H9 (cell line): ENCODE results near the gene RAB11FIP4. TPM values are rescaled to one million over a fixed set of nuclear protein-coding genes. Genes with fewer than 3 reads are reported as not detected.

Experiments used
- DNase-seq: peaks from one replicate; pipeline ENCODE4 v3.0.0-alpha.2; 2017
- H2AFZ ChIP-seq: one replicate; pipeline ENCODE4 v1.6.1; 2013; ENCODE audit warnings: mild to moderate bottlenecking, low read length, control low read depth, moderate library complexity
- H2AK5ac ChIP-seq: 2 replicates; pipeline ENCODE4 v1.6.1; 2013; ENCODE audit warnings: low read length, control low read depth, mixed read lengths; ENCODE audit not compliant: insufficient read length
- H2BK120ac ChIP-seq: one replicate; pipeline ENCODE4 v1.6.1; 2013; ENCODE audit warnings: low read depth, mild to moderate bottlenecking, low read length, control low read depth, inconsistent platforms; ENCODE audit not compliant: poor library complexity, severe bottlenecking
- H2BK12ac ChIP-seq: 2 replicates; pipeline ENCODE4 v1.6.1; 2013; ENCODE audit warnings: low read length, control low read depth, mixed read lengths, low read depth; ENCODE audit not compliant: insufficient read length
- H2BK15ac ChIP-seq: 2 replicates; pipeline ENCODE4 v1.6.1; 2013; ENCODE audit warnings: low read depth, low read length, control low read depth
- H2BK20ac ChIP-seq: one replicate; pipeline ENCODE4 v1.6.1; 2013; ENCODE audit warnings: low read depth, mild to moderate bottlenecking, low read length, control low read depth, inconsistent platforms; ENCODE audit not compliant: poor library complexity, severe bottlenecking
- H2BK5ac ChIP-seq: 2 replicates; pipeline ENCODE4 v1.6.1; 2013; ENCODE audit warnings: low read length, control low read depth, mixed read lengths; ENCODE audit not compliant: insufficient read length
- H3K14ac ChIP-seq: 2 replicates; pipeline ENCODE4 v1.6.1; 2013; ENCODE audit warnings: low read length, control low read depth; ENCODE audit not compliant: insufficient read depth
- H3K18ac ChIP-seq: 2 replicates; pipeline ENCODE4 v1.6.1; 2013; ENCODE audit warnings: low read depth, mild to moderate bottlenecking, mixed read lengths, low read length, control low read depth; ENCODE audit not compliant: insufficient read length
- H3K23ac ChIP-seq: 2 replicates; pipeline ENCODE4 v1.6.1; 2013; ENCODE audit warnings: low read length, control low read depth, mixed read lengths, low read depth; ENCODE audit not compliant: insufficient read length
- H3K23me2 ChIP-seq: 2 replicates; pipeline ENCODE4 v1.6.1; 2013; ENCODE audit warnings: low read depth, mild to moderate bottlenecking, mixed read lengths, low read length, control low read depth; ENCODE audit not compliant: insufficient read length, poor library complexity, severe bottlenecking
- H3K27ac ChIP-seq: 2 replicates; pipeline ENCODE4 v1.5.1; 2013; ENCODE audit warnings: low read length, control low read depth, mixed read lengths, low read depth; ENCODE audit not compliant: insufficient read length
- H3K27me3 ChIP-seq: 2 replicates; pipeline ENCODE4 v1.6.1; 2013; ENCODE audit warnings: low read length, control low read depth, inconsistent platforms; ENCODE audit not compliant: insufficient read depth
- H3K4ac ChIP-seq: 2 replicates; pipeline ENCODE4 v1.6.1; 2013; ENCODE audit warnings: low read depth, mild to moderate bottlenecking, control low read depth, inconsistent platforms, low read length, moderate library complexity
- H3K4me1 ChIP-seq: 2 replicates; pipeline ENCODE4 v1.6.1; 2013; ENCODE audit warnings: low read length, control low read depth, inconsistent platforms; ENCODE audit not compliant: insufficient read depth
- H3K4me2 ChIP-seq: 2 replicates; pipeline ENCODE4 v1.6.1; 2013; ENCODE audit warnings: low read length, control low read depth, mixed read lengths; ENCODE audit not compliant: insufficient read length, insufficient read depth
- H3K56ac ChIP-seq: 2 replicates; pipeline ENCODE4 v1.6.1; 2013; ENCODE audit warnings: low read depth, mild to moderate bottlenecking, mixed read lengths, low read length, control low read depth; ENCODE audit not compliant: insufficient read length
- H3K79me1 ChIP-seq: 2 replicates; pipeline ENCODE4 v1.6.1; 2013; ENCODE audit warnings: low read depth, mild to moderate bottlenecking, moderate library complexity, low read length, control low read depth, inconsistent platforms; ENCODE audit not compliant: insufficient read depth, poor library complexity, severe bottlenecking
- H3K79me2 ChIP-seq: 2 replicates; pipeline ENCODE4 v1.6.1; 2013; ENCODE audit warnings: low read length, control low read depth, inconsistent platforms; ENCODE audit not compliant: insufficient read depth
- H3K9ac ChIP-seq: 2 replicates; pipeline ENCODE4 v1.6.1; 2013; ENCODE audit warnings: low read length, control low read depth, mixed read lengths; ENCODE audit not compliant: insufficient read length; ENCODE audit errors: extremely low read depth
- H3K9me3 ChIP-seq: one replicate; pipeline ENCODE4 v1.6.1; 2013; ENCODE audit warnings: low read depth, low read length, inconsistent platforms; ENCODE audit not compliant: control insufficient read depth
- H3T11ph ChIP-seq: one replicate; pipeline ENCODE4 v1.6.1; 2013; ENCODE audit warnings: mild to moderate bottlenecking, low read length, control low read depth, inconsistent platforms
- H4K20me1 ChIP-seq: one replicate; pipeline ENCODE4 v1.6.1; 2013; ENCODE audit not compliant: control insufficient read depth, insufficient read length, insufficient read depth
- H4K5ac ChIP-seq: 2 replicates; pipeline ENCODE4 v1.6.1; 2013; ENCODE audit warnings: low read depth, mild to moderate bottlenecking, mixed read lengths, low read length, control low read depth; ENCODE audit not compliant: insufficient read length
- H4K8ac ChIP-seq: replicated peaks from 2 replicates; pipeline ENCODE4 v1.6.1; 2013; ENCODE audit warnings: low read length, control low read depth, mixed read lengths, low read depth; ENCODE audit not compliant: insufficient read length
- H4K91ac ChIP-seq: 2 replicates; pipeline ENCODE4 v1.6.1; 2013; ENCODE audit warnings: low read depth, mild to moderate bottlenecking, moderate library complexity, mixed read lengths, low read length, control low read depth; ENCODE audit not compliant: insufficient read length
- H3K27ac Mint-ChIP-seq, 3 experiments: 2 replicates in 2 of 3; 3 replicates in 1 of 3; pipeline ENCODE4 v1.8.0; 2020 to 2021; ENCODE audit warnings: mixed read lengths in 3 of 3, mild to moderate bottlenecking in 1 of 3, moderate library complexity in 1 of 3
- H3K27me3 Mint-ChIP-seq: 2 replicates; pipeline ENCODE4 v1.8.0; 2021; ENCODE audit warnings: low read depth, mild to moderate bottlenecking, moderate library complexity, mixed read lengths
- H3K36me3 Mint-ChIP-seq, 3 experiments: 2 replicates in 2 of 3; 3 replicates in 1 of 3; pipeline ENCODE4 v1.8.0; 2020 to 2021; ENCODE audit warnings: low read depth in 3 of 3, mixed read lengths in 3 of 3; ENCODE audit not compliant: insufficient read depth in 1 of 3
- H3K4me1 Mint-ChIP-seq, 2 experiments: 2 replicates each; pipeline ENCODE4 v1.8.0; 2020; ENCODE audit warnings: mixed read lengths in 2 of 2
- H3K4me3 Mint-ChIP-seq, 2 experiments: 2 replicates in 1 of 2; 3 replicates in 1 of 2; pipeline ENCODE4 v1.8.0; 2020 to 2021; ENCODE audit warnings: mild to moderate bottlenecking in 2 of 2, mixed read lengths in 2 of 2, moderate library complexity in 1 of 2
- H3K9me3 Mint-ChIP-seq, 2 experiments: 2 replicates in 1 of 2; 3 replicates in 1 of 2; pipeline ENCODE4 v1.8.0; 2020; ENCODE audit warnings: mild to moderate bottlenecking in 2 of 2, mixed read lengths in 2 of 2, moderate library complexity in 1 of 2
- CTCF ChIP-seq: fragments of 200-600 bp; sonication (generic); conservative IDR thresholded peaks from 3 replicates; pipeline ENCODE4 v1.8.0; 2021; ENCODE audit warnings: antibody characterized with exemption, mild to moderate bottlenecking
- WGBS: extraction: QIAGEN DNeasy Blood & Tissue Kit; methylation state at CpG from one replicate; pipeline ENCODE4 v1.1.7; 2013; ENCODE audit warnings: missing lambda C conversion rate, low lambda C conversion rate, mixed read lengths; ENCODE audit not compliant: insufficient read length; ENCODE audit errors: extremely low coverage; 5-methylcytosine and 5-hydroxymethylcytosine counted together
- microRNA-seq: library from miRNA; unstranded; fragments of <30 nt; microRNA quantifications from one replicate; pipeline ENCODE4, GENCODE V29; 2020; ENCODE audit warnings: borderline microRNAs expressed
- total RNA-seq: library from RNA; stranded (reverse); gene quantifications from 2 replicates; pipeline ENCODE4 v1.2.1, GENCODE V29; 2021

The RAB11FIP4 gene
- total RNA-seq, 1 experiment from 2014 or later: 25.7 TPM

DNA sequence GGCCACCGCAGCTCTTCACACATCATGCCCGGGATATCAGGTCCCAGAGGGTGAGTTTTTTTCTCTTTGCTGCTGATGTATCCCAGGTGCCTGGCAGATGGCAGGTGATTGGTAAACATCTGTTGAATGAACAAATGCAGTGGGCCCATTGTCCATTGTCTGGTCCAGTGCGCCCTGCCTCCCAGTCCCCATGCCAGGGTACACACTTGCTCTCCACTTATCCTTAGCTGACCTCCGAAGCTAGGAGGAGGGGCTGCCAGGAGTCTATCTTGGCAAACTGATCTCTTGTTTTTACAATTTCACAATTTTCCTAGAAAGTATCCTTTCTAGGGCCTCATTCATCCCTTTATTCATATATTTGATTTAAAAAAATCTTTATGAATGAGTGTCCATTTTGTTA lies 196.0 kb downstream of the RAB11FIP4 start:
- no peaks in the 10 kb centered on the region for H3K4me1 Mint-ChIP-seq
- Histone ChIP-seq H3K4me2 (no peak overlapping the region), H2BK5ac (no peak overlapping the region), H2AFZ (no peak overlapping the region), H3K56ac (no peak overlapping the region), H3K27ac (no peak overlapping the region), H3K27me3 (no peaks in the 10 kb centered on the region), H3K18ac (no peak overlapping the region), H4K5ac (no peak overlapping the region), H3K79me1 (no peaks in the 10 kb centered on the region), H4K91ac (no peak overlapping the region), H3K4ac (no peak overlapping the region), H3K23ac (no peak overlapping the region), H3K79me2 (no peaks in the 10 kb centered on the region), H3K9ac (no peak overlapping the region), H4K20me1 (no peaks in the 10 kb centered on the region), H2BK120ac (no peak overlapping the region), H3T11ph (no peak overlapping the region), H4K8ac (no peak overlapping the region), H2BK12ac (no peak overlapping the region), H3K23me2 (no peaks in the 10 kb centered on the region), H2AK5ac (no peak overlapping the region), H3K14ac (no peak overlapping the region), H2BK20ac (no peak overlapping the region), H3K9me3 (no peaks in the 10 kb centered on the region), H2BK15ac (no peak overlapping the region), H3K4me1 (no peaks in the 10 kb centered on the region)
- TF ChIP-seq CTCF: no peak
- H3K27ac Mint-ChIP-seq: no peak overlapping the region
- DNase-seq: no peak
- H3K4me3 Mint-ChIP-seq: no peak overlapping the region
- no peaks in the 10 kb centered on the region for H3K9me3 Mint-ChIP-seq
- WGBS: no CpG with 5 or more reads among the region's 4 CpGs
- no peaks in the 10 kb centered on the region for H3K36me3 Mint-ChIP-seq
- no peaks in the 10 kb centered on the region for H3K27me3 Mint-ChIP-seq

Small RNA genes lying within 50 kb of the gene (microRNA-seq; reads per million reads assigned to microRNA genes)
- gene MIR193A: 7.9 reads per million, percentile 42 among the genes with 10 or more reads in this experiment
- gene MIR365B: not detected
- gene MIR4725: 0.35 reads per million

Other genes with a start within 250 kb of the RAB11FIP4 start
- gene OMG, start 94.4 kb upstream of the RAB11FIP4 start, total RNA-seq: not detected in 2 replicates
- gene EVI2B, start 77.6 kb upstream of the RAB11FIP4 start, total RNA-seq: not detected in 2 replicates
- not detected in 2 replicates for gene EVI2A, start 70.1 kb upstream of the RAB11FIP4 start, total RNA-seq